22Rv1 (cell line): ENCODE data around the gene RPS25.

Experiments used
- H3K27ac ChIP-seq: fragments of 450-650 bp; 2 replicates; pipeline ENCODE4 v1.5.1; 2017
- CTCF ChIP-seq: fragments of 450-650 bp; IDR thresholded peaks from 2 replicates; pipeline ENCODE4 v1.5.1; 2017; ENCODE audit warnings: mild to moderate bottlenecking
- ZFX ChIP-seq: fragments of 450-650 bp; IDR thresholded peaks from 2 replicates; pipeline ENCODE4 v1.6.1; 2017; ENCODE audit warnings: antibody characterized with exemption, borderline replicate concordance

The RPS25 gene

DNA sequence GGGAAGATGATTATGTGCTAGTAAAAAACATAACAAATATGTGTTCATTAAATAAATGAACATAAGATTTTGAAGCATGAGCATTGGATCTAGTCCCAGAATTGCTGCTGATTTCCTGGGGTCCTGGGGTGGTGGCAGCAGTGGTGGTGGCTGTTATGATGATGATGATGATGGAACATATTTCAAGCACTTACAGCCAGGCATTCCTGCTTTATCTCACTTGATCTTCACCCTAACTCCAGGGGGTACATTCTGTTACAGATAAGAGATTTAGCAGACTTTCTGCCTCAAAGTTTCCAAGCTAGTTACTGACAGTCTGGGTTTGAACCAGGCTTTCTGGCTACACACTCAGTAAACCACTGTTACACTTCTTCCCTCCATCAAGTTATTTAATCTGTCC is 5.6 kb upstream of the RPS25 start:
- TF ChIP-seq ZFX (no peak), CTCF (no peak)

DNA sequence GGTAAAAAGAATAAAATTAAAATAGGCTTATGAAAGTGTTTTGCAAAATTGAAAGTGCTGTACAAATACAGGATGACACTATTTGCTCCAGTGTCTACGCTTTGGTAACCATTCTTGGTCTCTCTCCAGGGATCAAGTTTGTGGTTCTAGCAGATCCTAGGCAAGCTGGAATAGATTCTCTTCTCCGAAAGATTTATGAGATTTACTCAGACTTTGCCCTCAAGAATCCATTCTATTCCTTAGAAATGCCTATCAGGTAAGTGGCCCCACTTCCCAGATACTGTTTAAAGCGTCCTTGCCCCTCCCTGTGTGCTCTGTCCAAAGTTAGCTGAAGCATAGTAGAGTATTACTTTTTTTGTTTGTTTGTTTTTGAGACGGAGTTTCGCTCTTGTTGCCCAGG is 3.5 kb upstream of the RPS25 start:
- TF ChIP-seq ZFX (no peak), CTCF (no peak)
- peak overlapping the region; percentile 64 for H3K27ac ChIP-seq

More for the DNA sequence above, 5.6 kb upstream of the RPS25 start:
- no peak overlapping the region for H3K27ac ChIP-seq

DNA sequence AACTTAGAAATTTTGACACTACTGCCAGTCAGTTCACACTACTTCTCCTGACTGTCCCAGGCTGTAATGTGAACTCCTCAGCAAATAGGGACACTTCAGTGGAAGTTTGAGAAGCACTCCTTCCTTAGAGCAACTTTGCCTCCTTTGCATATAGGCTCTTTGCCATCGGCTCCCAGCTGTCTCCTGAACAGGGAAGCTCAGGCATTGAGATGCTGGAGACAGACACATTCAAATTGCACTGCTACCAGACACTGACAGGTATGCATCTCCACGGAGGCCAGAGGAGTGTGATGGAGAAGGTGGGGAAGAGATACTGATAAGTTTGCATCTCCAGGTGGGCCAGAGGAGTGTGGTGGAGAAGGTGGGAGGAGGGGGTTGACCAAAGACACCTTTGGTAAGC is 1.9 kb upstream of the RPS25 start:
- TF ChIP-seq CTCF = no peak
- TF ChIP-seq ZFX = no peak
- H3K27ac ChIP-seq = no peak overlapping the region

GRCh38 chr11:119017377-119017776 is 766 bp downstream of the RPS25 start:
- peak overlapping the region; percentile 96 for H3K27ac ChIP-seq

DNA sequence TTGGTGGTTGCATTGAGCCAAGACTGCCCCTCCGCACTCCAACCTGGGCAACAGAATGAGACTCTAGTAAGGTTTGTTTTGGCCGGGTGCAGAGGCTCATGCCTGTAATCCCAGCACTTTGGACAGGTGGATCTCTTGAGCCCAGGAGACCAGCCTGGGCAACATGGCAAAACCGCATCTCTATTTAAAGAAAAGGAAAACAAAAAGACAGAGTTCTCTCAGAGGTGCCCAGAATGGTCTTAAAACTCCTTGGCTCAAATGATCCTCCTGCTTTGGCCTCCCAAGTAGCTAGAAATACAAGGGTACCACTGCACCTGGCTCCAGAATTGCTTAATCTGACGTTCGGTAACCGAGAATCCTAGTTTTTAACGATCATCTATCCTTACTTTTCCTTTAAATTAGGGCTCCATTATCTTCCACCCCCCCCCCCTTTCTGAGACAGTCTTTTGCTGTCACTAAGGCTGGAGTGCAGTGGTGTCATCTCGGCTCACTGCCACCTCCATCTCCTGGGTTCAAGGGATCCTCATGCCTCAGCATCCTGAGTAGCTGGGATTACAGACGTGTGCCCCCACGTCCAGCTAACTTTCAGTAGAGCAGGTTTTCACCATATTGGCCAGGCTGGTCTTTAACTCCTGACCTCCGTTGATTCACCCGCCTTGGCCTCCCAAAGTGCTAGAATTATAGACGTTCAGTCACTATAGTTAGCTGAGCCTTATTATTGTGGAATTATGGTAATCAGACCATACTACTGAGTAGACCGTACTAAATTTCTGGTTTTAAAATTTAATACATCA is 1.7 kb downstream of the RPS25 start:
- no peak for TF ChIP-seq ZFX
- no peak for TF ChIP-seq CTCF
- peak overlapping the region; percentile 96 for H3K27ac ChIP-seq

DNA sequence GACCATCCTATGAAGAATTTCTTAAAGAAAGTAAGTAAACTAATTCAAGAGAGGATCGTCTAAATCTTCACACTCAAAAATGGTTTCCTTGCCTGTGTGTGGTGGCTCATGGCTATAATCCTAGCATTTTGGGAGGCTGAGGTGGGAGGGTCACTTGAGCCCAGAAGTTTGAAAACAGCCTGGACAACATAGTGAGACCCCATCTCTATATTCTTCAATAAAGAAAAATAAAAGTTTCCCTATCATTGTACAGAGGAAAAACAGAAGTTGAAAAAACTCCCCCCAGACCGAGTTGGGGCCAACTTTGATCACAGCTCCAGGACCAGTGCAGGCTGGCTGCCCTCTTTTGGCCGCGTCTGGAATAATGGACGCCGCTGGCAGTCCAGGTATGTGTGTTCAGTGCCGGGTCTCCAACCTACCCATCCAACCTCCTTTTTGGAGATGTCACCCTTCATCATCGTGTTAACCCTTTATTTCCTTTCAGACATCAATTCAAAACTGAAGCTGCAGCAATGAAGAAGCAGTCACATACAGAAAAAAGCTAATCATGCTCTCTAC is 3.0 kb downstream of the RPS25 start:
- no peak for TF ChIP-seq ZFX
- peak; percentile 46 for TF ChIP-seq CTCF
- H3K27ac ChIP-seq = peak overlapping the region; percentile 96

- H3K27ac ChIP-seq = peak overlapping the region; percentile 96; the same call in 1 of the 2 replicates
- TF ChIP-seq CTCF (no peak), ZFX (no peak)
Measured at GRCh38 chr11:119014209-119014924, 3.8 kb downstream of the RPS25 start.
